Stomach (tissue), 9 donors: ENCODE measurements around the gene MATK. TPM values are rescaled to one million over a fixed set of nuclear protein-coding genes. Genes with fewer than 3 reads are reported as not detected.

Experiments used
- DNase-seq, 2 donors: peaks; one replicate each; pipeline versions ENCODE4 v3.0.0 to v3.0.0-alpha.2; 2013 to 2019
- H3K27ac ChIP-seq, 5 donors: fragments of 200-600 bp in 4 of 5; sonication (generic) in 4 of 5; one replicate each; pipeline ENCODE4 v1.5.1; 2013 to 2019; ENCODE audit warnings: mild to moderate bottlenecking in 1 of 5, moderate library complexity in 1 of 5
- H3K27me3 ChIP-seq, 3 donors: fragments of 200-600 bp; sonication (generic); one replicate each; pipeline ENCODE4 v1.5.1; 2017 to 2019; ENCODE audit warnings: mixed run types in 1 of 3
- H3K36me3 ChIP-seq, 4 donors: fragments of 200-600 bp; sonication (generic); 1 replicate in 3 of 4; 2 replicates in 1 of 4; pipeline ENCODE4 v1.5.1; 2016 to 2019
- H3K4me1 ChIP-seq, 4 donors: fragments of 200-600 bp; sonication (generic); one replicate each; pipeline ENCODE4 v1.5.1; 2016 to 2019
- H3K4me3 ChIP-seq, 4 donors: fragments of 200-600 bp; sonication (generic) in 3 of 4; one replicate each; pipeline ENCODE4 v1.5.1; 2016 to 2019; ENCODE audit warnings: mild to moderate bottlenecking in 1 of 4
- H3K9me3 ChIP-seq, 4 donors: fragments of 200-600 bp; sonication (generic); one replicate each; pipeline ENCODE4 v1.5.1; 2016 to 2019
- EP300 ChIP-seq: sonication (generic); formaldehyde crosslinking; IDR thresholded peaks from one replicate; pipeline ENCODE4 v1.6.1; 2017; ENCODE audit warnings: antibody characterized with exemption
- POLR2A ChIP-seq, 4 donors: fragments of 450-650 bp; IDR thresholded peaks; one replicate each; pipeline ENCODE4 v1.6.1; 2016; ENCODE audit warnings: antibody characterized with exemption in 4 of 4, control low read depth in 2 of 4, mild to moderate bottlenecking in 1 of 4, moderate library complexity in 1 of 4
- POLR2AphosphoS5 ChIP-seq, 3 donors: sonication (generic); formaldehyde crosslinking; IDR thresholded peaks; one replicate each; pipeline ENCODE4 v1.6.1; 2016; ENCODE audit warnings: antibody characterized with exemption in 3 of 3
- WGBS, 5 donors: extraction: QIAGEN DNeasy Blood & Tissue Kit in 3 of 5; methylation state at CpG; one replicate each; pipeline versions ENCODE4 v1.1.5 to v1.1.7; 2013 to 2018; 5-methylcytosine and 5-hydroxymethylcytosine counted together
- intact Hi-C: fragments of 100-400 bp; cut with DNase I; formaldehyde crosslinking; loops from one replicate; pipeline ENCODE4 v1.15.1; 2023; ENCODE audit warnings: low total_unique reads
- polyA plus RNA-seq, 3 donors: library from polyadenylated mRNA; stranded (reverse); fragments of 200-250 nt; gene quantifications; one replicate each; pipeline ENCODE4 v1.2.3, GENCODE V29; 2013
- total RNA-seq, 5 donors: library from RNA; depleted of rRNA; stranded (reverse); fragments of >200 nt; gene quantifications; one replicate each; pipeline versions ENCODE4 v1.1.0 to v1.2.3, GENCODE V29; 2014 to 2016
- TF ChIP-seq, protein P1 (sequence below), 7 experiments: fragments of 450-650 bp in 4 of 7; fragments of 200-600 bp in 3 of 7; sonication (generic) in 3 of 7; IDR thresholded peaks; one replicate each; pipeline ENCODE4 v1.5.1; 2016 to 2019; ENCODE audit warnings: antibody characterized with exemption in 7 of 7, control low read depth in 2 of 7, mild to moderate bottlenecking in 1 of 7
- donor health status: healthy with polysubstance abuse.
- donor health status: Bipolar disorder and iron deficiency.
- donor health status: healthy.

MATK gene
- total and polyA plus RNA-seq, 8 donors: 1.4 to 48.7 (median 3.4) TPM; not detected in 1

DNA sequence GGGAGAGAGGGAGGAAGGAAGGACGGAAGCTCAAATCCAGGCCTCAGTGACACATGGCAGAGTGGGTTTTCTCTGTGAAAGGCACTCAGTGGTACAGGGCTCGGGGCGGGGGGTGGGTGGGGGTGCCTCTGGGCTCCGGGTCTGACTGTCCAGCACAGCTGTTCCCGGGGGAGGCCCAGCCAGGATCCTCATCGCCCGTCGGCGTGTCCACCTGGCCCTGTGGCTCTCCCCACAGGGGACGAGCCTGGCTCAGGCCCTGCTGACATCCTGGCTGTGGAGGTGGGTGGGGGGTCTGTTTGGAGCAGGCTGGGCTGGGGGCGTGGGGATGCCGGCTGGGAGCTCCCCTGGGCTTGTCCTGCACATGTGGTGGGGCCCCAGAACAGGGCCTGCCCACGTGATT is 18.2 kb upstream of the MATK start:
- no peak overlapping the region for H3K4me3 ChIP-seq
- H3K9me3 ChIP-seq: no peaks in the 10 kb centered on the region
- no peaks in the 10 kb centered on the region for H3K36me3 ChIP-seq
- H3K27ac ChIP-seq: no peak overlapping the region
- TF ChIP-seq EP300: no peak
- no peak for TF ChIP-seq POLR2A (IDR thresholded peaks at IDR 0.05)
- no peak for TF ChIP-seq POLR2AphosphoS5 (IDR thresholded peaks at IDR 0.05)
- TF ChIP-seq, protein P1, sequence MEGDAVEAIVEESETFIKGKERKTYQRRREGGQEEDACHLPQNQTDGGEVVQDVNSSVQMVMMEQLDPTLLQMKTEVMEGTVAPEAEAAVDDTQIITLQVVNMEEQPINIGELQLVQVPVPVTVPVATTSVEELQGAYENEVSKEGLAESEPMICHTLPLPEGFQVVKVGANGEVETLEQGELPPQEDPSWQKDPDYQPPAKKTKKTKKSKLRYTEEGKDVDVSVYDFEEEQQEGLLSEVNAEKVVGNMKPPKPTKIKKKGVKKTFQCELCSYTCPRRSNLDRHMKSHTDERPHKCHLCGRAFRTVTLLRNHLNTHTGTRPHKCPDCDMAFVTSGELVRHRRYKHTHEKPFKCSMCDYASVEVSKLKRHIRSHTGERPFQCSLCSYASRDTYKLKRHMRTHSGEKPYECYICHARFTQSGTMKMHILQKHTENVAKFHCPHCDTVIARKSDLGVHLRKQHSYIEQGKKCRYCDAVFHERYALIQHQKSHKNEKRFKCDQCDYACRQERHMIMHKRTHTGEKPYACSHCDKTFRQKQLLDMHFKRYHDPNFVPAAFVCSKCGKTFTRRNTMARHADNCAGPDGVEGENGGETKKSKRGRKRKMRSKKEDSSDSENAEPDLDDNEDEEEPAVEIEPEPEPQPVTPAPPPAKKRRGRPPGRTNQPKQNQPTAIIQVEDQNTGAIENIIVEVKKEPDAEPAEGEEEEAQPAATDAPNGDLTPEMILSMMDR (IDR thresholded peaks at IDR 0.05): no peak
- peaks cover 0 to 54% (median 40%) of the 10 kb centered on the region in 3 donors for H3K27me3 ChIP-seq
- intact Hi-C loops: no loop called here
- no peak for DNase-seq
- peaks cover 7 to 13% (median 10%) of the 10 kb centered on the region in 4 donors for H3K4me1 ChIP-seq
- WGBS, 5 donors: 56 to 82% (median 78%) methylated on average over 3 to 13 of the region's 13 CpGs

DNA sequence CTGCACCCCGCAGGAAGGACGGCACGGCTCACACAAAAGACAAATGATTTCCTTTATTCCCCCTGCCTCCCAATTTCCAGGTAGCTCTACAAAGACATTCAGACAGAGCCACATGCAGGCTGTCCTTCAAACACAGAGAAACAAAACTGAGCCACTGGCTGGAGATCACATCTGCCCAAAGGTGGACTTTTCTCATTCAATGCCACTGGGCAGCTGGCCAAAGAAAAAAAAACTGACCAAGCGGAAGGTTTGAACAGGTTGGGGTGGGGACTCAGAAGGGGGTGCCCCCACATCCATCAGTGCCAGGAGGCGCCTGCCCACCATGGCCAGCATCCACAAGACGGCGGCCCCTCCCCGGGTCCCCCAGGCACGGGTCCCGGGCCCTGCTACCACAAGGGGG is 17.8 kb upstream of the MATK start:
- H3K9me3 ChIP-seq: no peaks in the 10 kb centered on the region
- peaks cover 0 to 58% (median 40%) of the 10 kb centered on the region in 3 donors for H3K27me3 ChIP-seq
- peaks cover 7 to 13% (median 10%) of the 10 kb centered on the region in 4 donors for H3K4me1 ChIP-seq
- DNase-seq: no peak
- 44 to 74% (median 55%) methylated on average over 10 of the region's 10 CpGs for WGBS, 5 donors
- no peak overlapping the region for H3K4me3 ChIP-seq
- intact Hi-C loops: no loop called here
- no peak overlapping the region for H3K27ac ChIP-seq
- TF ChIP-seq, protein P1 (IDR thresholded peaks at IDR 0.05): no peak
- TF ChIP-seq POLR2A (IDR thresholded peaks at IDR 0.05): no peak
- no peak for TF ChIP-seq POLR2AphosphoS5 (IDR thresholded peaks at IDR 0.05)
- TF ChIP-seq EP300: no peak
- H3K36me3 ChIP-seq: no peaks in the 10 kb centered on the region

DNA sequence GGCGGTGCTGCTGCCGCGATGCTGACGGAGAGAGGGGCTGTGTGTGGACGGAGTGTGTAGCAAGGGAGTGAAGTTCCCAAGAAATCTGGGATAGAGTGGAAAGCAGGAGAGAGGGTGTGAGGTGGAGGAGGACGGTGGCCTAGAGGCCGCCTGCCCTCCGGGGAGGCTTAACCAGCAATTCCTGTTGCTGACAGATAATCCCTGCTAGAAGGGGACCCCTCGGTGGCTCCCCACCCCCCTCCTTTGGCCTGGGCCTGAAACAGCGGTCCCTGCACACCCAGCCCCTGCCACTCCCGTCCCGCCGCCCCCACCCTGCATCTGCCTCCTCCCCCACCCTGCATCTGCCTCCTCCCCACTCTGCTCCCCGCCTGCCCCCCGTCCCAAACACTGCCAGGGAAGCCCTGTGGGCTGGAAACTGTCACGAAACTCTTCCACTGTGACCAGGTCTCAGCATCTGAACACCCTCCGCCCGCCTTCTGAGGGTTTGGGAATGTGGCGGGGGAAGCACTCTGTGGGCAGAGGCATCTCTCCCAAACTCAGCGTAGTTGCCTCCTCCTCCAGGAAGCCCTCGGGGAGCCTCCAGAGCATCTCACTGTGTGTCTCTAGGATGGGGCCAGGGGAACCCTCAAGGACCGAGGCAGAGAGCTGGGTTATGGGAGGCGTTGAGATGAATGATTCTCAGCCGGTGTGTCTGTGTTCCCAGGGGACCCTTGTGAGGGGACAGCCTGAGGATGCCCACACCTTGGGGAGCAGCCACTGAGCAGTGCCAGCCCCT is 17.1 kb upstream of the MATK start:
- Histone ChIP-seq H3K4me1 (peaks cover 7 to 13% (median 10%) of the 10 kb centered on the region in 4 donors), H3K27me3 (peaks cover 0 to 65% (median 46%) of the 10 kb centered on the region in 3 donors), H3K27ac (no peak overlapping the region), H3K9me3 (no peaks in the 10 kb centered on the region), H3K36me3 (no peaks in the 10 kb centered on the region), H3K4me3 (no peak overlapping the region)
- intact Hi-C loops: no loop called here
- TF ChIP-seq POLR2A (IDR thresholded peaks at IDR 0.05): no peak
- TF ChIP-seq, protein P1 (IDR thresholded peaks at IDR 0.05): no peak
- no peak for TF ChIP-seq EP300
- TF ChIP-seq POLR2AphosphoS5 (IDR thresholded peaks at IDR 0.05): no peak
- WGBS, 5 donors: 72 to 82% (median 79%) methylated on average over 14 to 24 of the region's 24 CpGs
- no peak for DNase-seq

DNA sequence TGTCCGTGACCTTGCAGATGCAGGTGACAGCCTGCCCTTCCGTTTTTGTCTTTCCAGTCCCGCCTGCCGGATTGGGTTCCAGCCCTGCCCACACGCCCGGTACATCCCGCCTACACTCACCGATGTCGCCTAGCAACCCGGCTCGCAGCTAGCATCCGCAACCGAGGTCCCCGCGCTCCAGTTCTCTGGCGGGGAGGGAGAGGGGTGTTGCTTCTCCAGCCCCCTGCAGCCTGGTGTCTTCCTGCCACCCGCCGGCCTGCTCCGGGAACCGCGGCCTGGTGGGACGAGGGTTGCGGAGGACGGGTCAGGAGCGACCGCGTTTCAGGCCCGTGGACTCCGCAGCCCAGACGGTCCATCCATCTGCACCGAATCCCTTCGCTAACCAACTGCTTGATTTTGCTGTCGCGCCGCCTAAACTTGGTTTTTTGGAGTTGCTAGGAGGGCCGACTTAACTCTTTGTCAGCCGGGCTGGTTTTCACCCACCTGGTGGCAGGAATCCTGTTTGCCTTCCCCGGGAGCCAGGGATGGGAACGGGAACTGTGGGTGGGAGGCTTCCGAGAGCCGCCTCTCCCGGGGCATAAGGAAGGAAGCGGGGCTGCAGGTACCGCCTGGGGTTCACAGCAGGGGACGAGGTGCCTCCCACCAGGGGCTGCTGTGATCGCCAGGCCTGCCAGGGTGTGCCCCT is 15.4 kb upstream of the MATK start:
- 3 to 6% (median 5%) methylated on average over 36 to 46 of the region's 46 CpGs for WGBS, 5 donors
- Histone ChIP-seq H3K36me3 (no peaks in the 10 kb centered on the region), H3K27ac (no peak overlapping the region), H3K9me3 (peaks cover 0 to 10% (median 7%) of the 10 kb centered on the region in 4 donors), H3K27me3 (peaks cover 0 to 74% (median 47%) of the 10 kb centered on the region in 3 donors), H3K4me3 (peak overlapping the region; percentile 12 to 25 (median 22)), H3K4me1 (peaks cover 7 to 13% (median 10%) of the 10 kb centered on the region in 4 donors)
- peak; percentile 44 to 75 for DNase-seq
- no peak for TF ChIP-seq EP300
- TF ChIP-seq POLR2AphosphoS5 (IDR thresholded peaks at IDR 0.05): no peak
- TF ChIP-seq, protein P1 (IDR thresholded peaks at IDR 0.05): no peak
- no peak for TF ChIP-seq POLR2A (IDR thresholded peaks at IDR 0.05)
- intact Hi-C loops: no loop called here
